T-helper 2 cell treated with Interferon-gamma antibody and Interleukin-4, amounts not matched to agents 5 μg/mL and 100 μg/mL, for 36 hours (primary cell): ENCODE results near the gene MFSD12.

Experiments
- DNase-seq: peaks from one replicate; pipeline ENCODE4 v3.0.0; 2021; ENCODE audit warnings: low spot score
- H3K27ac Mint-ChIP-seq: one replicate; pipeline ENCODE4 v1.8.0; 2021; ENCODE audit warnings: mild to moderate bottlenecking, mixed read lengths
- H3K27me3 Mint-ChIP-seq: one replicate; pipeline ENCODE4 v1.8.0; 2021; ENCODE audit warnings: low read depth, mixed read lengths
- H3K36me3 Mint-ChIP-seq: one replicate; pipeline ENCODE4 v1.8.0; 2021; ENCODE audit warnings: low read depth, mixed read lengths
- H3K4me1 Mint-ChIP-seq: one replicate; pipeline ENCODE4 v1.8.0; 2021; ENCODE audit warnings: low read depth, mixed read lengths
- H3K4me3 Mint-ChIP-seq: one replicate; pipeline ENCODE4 v1.8.0; 2022; ENCODE audit warnings: mild to moderate bottlenecking, moderate library complexity, mixed read lengths
- H3K9me3 Mint-ChIP-seq: one replicate; pipeline ENCODE4 v1.8.0; 2021; ENCODE audit warnings: mixed read lengths

MFSD12 gene

GRCh38 chr19:3555653-3556422, 1.5 kb downstream of the MFSD12 start:
- H3K4me1 Mint-ChIP-seq, result peaks cover 34% of the 10 kb centered on the region
- H3K36me3 Mint-ChIP-seq, result peaks cover 9% of the 10 kb centered on the region
- H3K9me3 Mint-ChIP-seq, result no peaks in the 10 kb centered on the region
- peak overlapping the region; percentile 94 for H3K27ac Mint-ChIP-seq
- H3K27me3 Mint-ChIP-seq, result no peaks in the 10 kb centered on the region
- peak overlapping the region; percentile 100 for H3K4me3 Mint-ChIP-seq
- DNase-seq, result no peak

GRCh38 chr19:3554254-3555083, 2.9 kb downstream of the MFSD12 start:
- peak overlapping the region; percentile 100 for H3K4me3 Mint-ChIP-seq
- no peaks in the 10 kb centered on the region for H3K9me3 Mint-ChIP-seq
- DNase-seq, result no peak
- H3K4me1 Mint-ChIP-seq, result peaks cover 34% of the 10 kb centered on the region
- no peaks in the 10 kb centered on the region for H3K27me3 Mint-ChIP-seq
- H3K36me3 Mint-ChIP-seq, result peaks cover 12% of the 10 kb centered on the region
- H3K27ac Mint-ChIP-seq, result peak overlapping the region; percentile 87

GRCh38 chr19:3551792-3552095, 5.6 kb downstream of the MFSD12 start:
- DNase-seq, result no peak
- Mint-ChIP-seq H3K4me1 (peaks cover 29% of the 10 kb centered on the region), H3K9me3 (no peaks in the 10 kb centered on the region), H3K36me3 (peaks cover 11% of the 10 kb centered on the region), H3K4me3 (no peak overlapping the region), H3K27ac (no peak overlapping the region), H3K27me3 (no peaks in the 10 kb centered on the region)

GRCh38 chr19:3550947-3551791, 6.2 kb downstream of the MFSD12 start:
- no peak overlapping the region for H3K27ac Mint-ChIP-seq
- H3K36me3 Mint-ChIP-seq, result peaks cover 7% of the 10 kb centered on the region
- H3K4me1 Mint-ChIP-seq, result peaks cover 23% of the 10 kb centered on the region
- H3K27me3 Mint-ChIP-seq, result no peaks in the 10 kb centered on the region
- no peaks in the 10 kb centered on the region for H3K9me3 Mint-ChIP-seq
- DNase-seq, result no peak
- H3K4me3 Mint-ChIP-seq, result no peak overlapping the region

GRCh38 chr19:3549816-3550215, 7.6 kb downstream of the MFSD12 start:
- no peak overlapping the region for H3K4me3 Mint-ChIP-seq
- peaks cover 17% of the 10 kb centered on the region for H3K36me3 Mint-ChIP-seq
- H3K27ac Mint-ChIP-seq, result no peak overlapping the region

GRCh38 chr19:3548606-3549005, 8.8 kb downstream of the MFSD12 start:
- H3K27me3 Mint-ChIP-seq, result no peaks in the 10 kb centered on the region
- no peak overlapping the region for H3K4me3 Mint-ChIP-seq
- DNase-seq, result no peak
- H3K9me3 Mint-ChIP-seq, result no peaks in the 10 kb centered on the region
- H3K36me3 Mint-ChIP-seq, result peaks cover 13% of the 10 kb centered on the region
- H3K27ac Mint-ChIP-seq, result no peak overlapping the region
- peaks cover 5% of the 10 kb centered on the region for H3K4me1 Mint-ChIP-seq

More at GRCh38 chr19:3549816-3550215, 7.6 kb downstream of the MFSD12 start:
- Mint-ChIP-seq H3K4me1 (peaks cover 11% of the 10 kb centered on the region), H3K27me3 (no peaks in the 10 kb centered on the region), H3K9me3 (no peaks in the 10 kb centered on the region)
- no peak for DNase-seq

- Mint-ChIP-seq H3K9me3 (no peaks in the 10 kb centered on the region), H3K27me3 (no peaks in the 10 kb centered on the region), H3K27ac (no peak overlapping the region), H3K4me3 (no peak overlapping the region), H3K36me3 (peaks cover 13% of the 10 kb centered on the region), H3K4me1 (peaks cover 5% of the 10 kb centered on the region)
- DNase-seq, result no peak
These were observed 9.6 kb downstream of the MFSD12 start for GRCh38 chr19:3547767-3548282.

GRCh38 chr19:3547301-3547731, 10.1 kb downstream of the MFSD12 start:
- H3K27ac Mint-ChIP-seq, result no peak overlapping the region
- no peak for DNase-seq

GRCh38 chr19:3546119-3546518, 11.3 kb downstream of the MFSD12 start:
- Mint-ChIP-seq H3K27ac (no peak overlapping the region), H3K9me3 (no peaks in the 10 kb centered on the region), H3K36me3 (peaks cover 13% of the 10 kb centered on the region), H3K4me1 (no peaks in the 10 kb centered on the region), H3K4me3 (no peak overlapping the region), H3K27me3 (no peaks in the 10 kb centered on the region)
- no peak for DNase-seq

More at GRCh38 chr19:3547301-3547731, 10.1 kb downstream of the MFSD12 start:
- H3K36me3 Mint-ChIP-seq, result peaks cover 13% of the 10 kb centered on the region
- no peaks in the 10 kb centered on the region for H3K27me3 Mint-ChIP-seq
- peaks cover 3% of the 10 kb centered on the region for H3K4me1 Mint-ChIP-seq
- H3K4me3 Mint-ChIP-seq, result no peak overlapping the region
- no peaks in the 10 kb centered on the region for H3K9me3 Mint-ChIP-seq

GRCh38 chr19:3545669-3546034, 11.7 kb downstream of the MFSD12 start:
- no peaks in the 10 kb centered on the region for H3K4me1 Mint-ChIP-seq

GRCh38 chr19:3544742-3545668, 12.4 kb downstream of the MFSD12 start:
- H3K9me3 Mint-ChIP-seq, result no peaks in the 10 kb centered on the region
- no peaks in the 10 kb centered on the region for H3K4me1 Mint-ChIP-seq
- no peaks in the 10 kb centered on the region for H3K27me3 Mint-ChIP-seq
- no peak overlapping the region for H3K4me3 Mint-ChIP-seq
- peaks cover 11% of the 10 kb centered on the region for H3K36me3 Mint-ChIP-seq
- peak overlapping the region; percentile 62 for H3K27ac Mint-ChIP-seq
- peak; percentile 67 for DNase-seq

More at GRCh38 chr19:3545669-3546034, 11.7 kb downstream of the MFSD12 start:
- no peak overlapping the region for H3K4me3 Mint-ChIP-seq
- no peaks in the 10 kb centered on the region for H3K9me3 Mint-ChIP-seq
- no peak for DNase-seq
- no peaks in the 10 kb centered on the region for H3K27me3 Mint-ChIP-seq
- H3K27ac Mint-ChIP-seq, result peak overlapping the region; percentile 62
- peaks cover 11% of the 10 kb centered on the region for H3K36me3 Mint-ChIP-seq

GRCh38 chr19:3544058-3544376, 13.4 kb downstream of the MFSD12 start:
- H3K4me1 Mint-ChIP-seq, result no peaks in the 10 kb centered on the region
- no peak overlapping the region for H3K27ac Mint-ChIP-seq
- peaks cover 19% of the 10 kb centered on the region for H3K36me3 Mint-ChIP-seq
- no peaks in the 10 kb centered on the region for H3K9me3 Mint-ChIP-seq
- no peak overlapping the region for H3K4me3 Mint-ChIP-seq
- no peaks in the 10 kb centered on the region for H3K27me3 Mint-ChIP-seq
- no peak for DNase-seq
